T-helper 2 cell treated with Interferon-gamma antibody and Interleukin-4, amounts not matched to agents 5 μg/mL and 100 μg/mL, for 36 hours (primary cell): ENCODE results near the gene PRKCQ.
"Not testable (repeated sequence)": the region's sequence is repeated elsewhere in the genome, so short reads cannot be mapped to it uniquely, and the experiment has no call there.

Source experiments
- DNase-seq: peaks from one replicate; pipeline ENCODE4 v3.0.0; 2021; ENCODE audit warnings: low spot score
- H3K27ac Mint-ChIP-seq: one replicate; pipeline ENCODE4 v1.8.0; 2021; ENCODE audit warnings: mild to moderate bottlenecking, mixed read lengths
- H3K27me3 Mint-ChIP-seq: one replicate; pipeline ENCODE4 v1.8.0; 2021; ENCODE audit warnings: low read depth, mixed read lengths
- H3K36me3 Mint-ChIP-seq: one replicate; pipeline ENCODE4 v1.8.0; 2021; ENCODE audit warnings: low read depth, mixed read lengths
- H3K4me1 Mint-ChIP-seq: one replicate; pipeline ENCODE4 v1.8.0; 2021; ENCODE audit warnings: low read depth, mixed read lengths
- H3K4me3 Mint-ChIP-seq: one replicate; pipeline ENCODE4 v1.8.0; 2022; ENCODE audit warnings: mild to moderate bottlenecking, moderate library complexity, mixed read lengths
- H3K9me3 Mint-ChIP-seq: one replicate; pipeline ENCODE4 v1.8.0; 2021; ENCODE audit warnings: mixed read lengths

Gene PRKCQ

DNA sequence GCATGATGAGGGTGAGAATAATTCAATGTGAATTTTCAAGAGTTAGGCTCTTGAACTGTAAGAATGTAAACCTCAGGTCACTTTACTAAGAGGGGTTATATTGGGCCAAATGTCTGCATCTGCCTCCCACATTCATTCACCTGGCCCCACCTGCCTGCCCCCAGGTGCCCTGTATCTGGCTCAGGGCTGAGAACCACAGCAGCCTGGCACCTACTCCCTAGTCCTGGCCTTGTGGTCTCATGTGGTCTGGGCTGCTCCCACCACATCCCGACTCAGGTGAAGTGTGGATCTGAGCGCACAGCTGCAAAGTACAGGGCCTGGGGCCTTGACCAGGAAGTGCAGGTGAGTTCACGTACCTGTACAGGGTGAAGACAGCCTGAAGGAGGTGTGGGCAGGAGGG, 195.2 kb downstream of the PRKCQ start:
- Mint-ChIP-seq H3K36me3 (peaks cover 26% of the 10 kb centered on the region), H3K27me3 (no peaks in the 10 kb centered on the region), H3K4me1 (peaks cover 13% of the 10 kb centered on the region), H3K27ac (no peak overlapping the region), H3K9me3 (peaks cover 22% of the 10 kb centered on the region), H3K4me3 (no peak overlapping the region)
- no peak for DNase-seq

DNA sequence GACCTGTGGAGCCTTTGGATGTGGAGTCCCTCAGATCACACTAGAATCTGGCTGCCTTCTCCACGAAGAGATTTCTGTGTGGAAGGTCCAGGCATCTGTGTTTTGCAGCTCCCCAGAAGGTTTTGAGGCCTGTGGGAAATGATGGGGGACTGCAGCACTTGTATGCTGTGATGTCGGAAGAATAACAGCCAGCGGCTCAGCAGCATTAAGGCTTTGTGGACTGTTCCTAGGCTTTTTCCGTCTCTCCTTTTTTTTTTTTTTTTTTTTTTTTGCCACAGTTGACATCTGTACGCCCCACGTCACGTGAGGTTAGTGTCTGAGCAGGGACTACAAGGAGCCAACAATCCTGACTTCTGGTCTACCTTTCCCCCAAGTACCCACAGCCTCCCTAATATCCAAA, 196.0 kb downstream of the PRKCQ start:
- Mint-ChIP-seq H3K4me3 (no peak overlapping the region), H3K9me3 (peaks cover 23% of the 10 kb centered on the region), H3K36me3 (peaks cover 26% of the 10 kb centered on the region), H3K4me1 (peaks cover 13% of the 10 kb centered on the region), H3K27me3 (no peaks in the 10 kb centered on the region), H3K27ac (no peak overlapping the region)
- DNase-seq, result no peak

DNA sequence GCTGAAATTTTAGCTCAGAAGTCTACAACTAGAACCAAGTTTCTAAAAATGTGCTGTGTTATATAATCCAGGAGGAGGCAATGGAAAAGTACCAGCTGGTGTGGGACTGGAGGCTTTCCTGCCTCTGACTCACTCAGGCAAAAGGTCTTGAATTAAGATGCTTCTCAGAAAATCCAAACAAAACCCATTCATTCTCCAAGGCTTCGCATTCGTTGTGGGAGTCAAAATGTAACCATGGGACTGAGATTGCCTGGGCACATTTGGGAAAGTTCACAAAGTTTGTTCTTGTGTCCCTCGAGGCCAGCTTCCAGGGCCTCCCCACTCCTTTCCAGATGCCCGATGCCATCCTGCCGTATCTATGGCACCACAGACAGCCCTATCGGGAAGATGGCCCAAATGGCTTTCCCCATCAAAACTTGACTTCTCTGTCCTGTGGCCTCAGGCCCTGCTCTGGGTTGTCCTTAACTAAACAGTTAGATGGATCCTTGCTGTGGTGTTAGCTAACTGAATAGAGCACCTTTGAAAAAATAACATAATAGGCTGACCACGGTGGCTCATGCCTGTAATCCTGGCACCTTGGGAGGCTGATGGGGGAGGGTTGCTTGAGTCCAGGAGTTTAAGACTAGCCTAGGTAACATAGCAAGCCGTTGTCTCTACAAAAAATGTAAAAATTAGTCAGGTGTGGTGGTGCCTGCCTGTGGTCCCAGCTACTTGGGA, 196.8 kb downstream of the PRKCQ start:
- H3K27me3 Mint-ChIP-seq, result no peaks in the 10 kb centered on the region
- H3K36me3 Mint-ChIP-seq, result peaks cover 28% of the 10 kb centered on the region
- no peak for DNase-seq
- H3K4me1 Mint-ChIP-seq, result peaks cover 13% of the 10 kb centered on the region
- H3K27ac Mint-ChIP-seq, result no peak overlapping the region
- H3K9me3 Mint-ChIP-seq, result peaks cover 28% of the 10 kb centered on the region
- no peak overlapping the region for H3K4me3 Mint-ChIP-seq

DNA sequence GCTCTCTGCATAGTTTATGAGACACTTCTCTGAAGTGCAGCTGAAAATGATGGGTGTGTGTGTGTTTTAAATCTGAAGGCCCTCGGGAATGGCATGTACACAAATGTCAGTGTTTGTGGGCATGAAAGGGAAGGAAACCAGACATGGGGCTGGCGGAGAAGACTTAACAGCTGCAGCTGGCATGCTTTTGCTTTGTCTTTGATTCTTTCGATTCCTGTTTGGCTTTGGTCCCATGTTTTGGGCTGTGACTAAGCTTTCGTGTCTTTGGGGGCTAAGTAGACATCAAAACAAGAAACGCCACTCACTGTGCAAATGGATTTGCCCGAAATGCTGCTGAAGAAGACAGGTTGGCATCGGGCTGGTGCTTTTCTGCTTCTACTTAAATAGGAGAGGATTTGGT, 198.0 kb downstream of the PRKCQ start:
- H3K4me3 Mint-ChIP-seq, result peak overlapping the region; percentile 56
- peak overlapping the region; percentile 62 for H3K27ac Mint-ChIP-seq
- peaks cover 32% of the 10 kb centered on the region for H3K9me3 Mint-ChIP-seq
- DNase-seq, result no peak
- H3K4me1 Mint-ChIP-seq, result peaks cover 13% of the 10 kb centered on the region
- no peaks in the 10 kb centered on the region for H3K27me3 Mint-ChIP-seq
- H3K36me3 Mint-ChIP-seq, result peaks cover 31% of the 10 kb centered on the region

DNA sequence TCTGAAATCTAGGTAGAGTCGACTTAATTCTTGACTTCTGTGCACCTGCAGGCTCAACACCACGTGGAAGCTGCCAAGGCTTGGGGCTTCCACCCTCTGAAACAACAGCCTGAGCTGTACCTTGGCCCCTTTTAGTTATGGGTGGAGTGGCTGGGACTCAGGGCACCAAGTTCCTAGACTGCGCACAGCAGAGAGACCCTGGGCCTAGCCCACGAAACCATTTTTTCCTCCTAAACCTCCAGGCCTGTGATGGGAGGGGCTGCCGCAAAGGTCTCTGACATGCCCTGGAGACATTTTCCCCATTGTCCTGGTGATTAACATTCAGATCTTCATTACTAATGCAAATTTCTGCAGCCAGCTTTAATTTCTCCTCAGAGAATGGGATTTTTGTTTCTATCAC, 199.6 kb downstream of the PRKCQ start:
- peaks cover 13% of the 10 kb centered on the region for H3K4me1 Mint-ChIP-seq
- DNase-seq, H3K27ac Mint-ChIP-seq, H3K27me3 Mint-ChIP-seq, H3K4me3 Mint-ChIP-seq: not testable (repeated sequence)
- peaks cover 31% of the 10 kb centered on the region for H3K36me3 Mint-ChIP-seq
- peaks cover 32% of the 10 kb centered on the region for H3K9me3 Mint-ChIP-seq

DNA sequence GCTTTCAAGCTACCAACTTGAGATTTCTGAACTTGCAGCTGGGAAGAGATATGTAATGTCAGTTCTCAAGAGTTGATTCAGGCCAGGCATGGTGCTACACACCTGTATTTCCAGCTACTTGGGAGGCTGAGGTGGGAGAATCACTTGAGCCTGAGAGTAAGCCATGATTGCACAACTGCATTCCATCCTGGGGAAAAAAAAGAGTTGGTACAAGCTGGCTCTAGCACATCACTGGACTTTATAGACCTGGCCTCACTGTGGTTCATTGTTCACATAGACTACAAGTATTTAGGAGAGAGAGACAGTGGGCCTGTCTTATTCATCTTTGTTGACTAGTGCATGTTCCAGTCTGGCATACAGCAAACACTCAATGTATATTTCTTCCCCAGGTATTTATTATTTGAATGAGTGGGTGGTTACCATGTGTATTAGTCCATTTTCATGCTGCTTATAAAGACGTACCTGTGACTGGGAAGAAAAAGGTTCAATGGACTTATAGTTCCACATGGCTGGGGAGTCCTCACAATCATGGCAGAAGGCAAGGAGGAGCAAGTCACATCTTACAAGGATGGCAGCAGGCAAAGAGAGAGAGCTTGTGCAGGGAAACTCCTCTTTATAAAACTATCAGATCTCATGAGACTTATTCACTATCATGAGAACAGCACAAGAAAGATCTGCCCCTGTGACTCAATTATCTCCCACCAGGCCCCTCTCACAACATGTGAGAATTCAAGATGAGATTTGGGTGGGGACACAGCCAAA, 200.9 kb downstream of the PRKCQ start:
- no peaks in the 10 kb centered on the region for H3K27me3 Mint-ChIP-seq
- peaks cover 13% of the 10 kb centered on the region for H3K4me1 Mint-ChIP-seq
- H3K4me3 Mint-ChIP-seq, result no peak overlapping the region
- H3K36me3 Mint-ChIP-seq, result peaks cover 31% of the 10 kb centered on the region
- peaks cover 32% of the 10 kb centered on the region for H3K9me3 Mint-ChIP-seq
- H3K27ac Mint-ChIP-seq, result no peak overlapping the region
- no peak for DNase-seq
